SIG-M5 treated with dmso at 0.1 percent for 504 hours (cell line): ENCODE data around the gene GLI1.

Source experiments
- DNase-seq: peaks from one replicate; lab custom pipeline; 2025; ENCODE audit not compliant: unreplicated experiment; lab: John Stamatoyannopoulos, UW

GLI1 gene

GRCh38 chr12:57518176-57518919, 58.8 kb downstream of the GLI1 start:
- DNase-seq, result peak; percentile 50

GRCh38 chr12:57518920-57519795, 59.6 kb downstream of the GLI1 start:
- peak; percentile 35 for DNase-seq

- peak; percentile 43 for DNase-seq
These were observed 60.1 kb downstream of the GLI1 start for GRCh38 chr12:57519796-57520052.

DNA sequence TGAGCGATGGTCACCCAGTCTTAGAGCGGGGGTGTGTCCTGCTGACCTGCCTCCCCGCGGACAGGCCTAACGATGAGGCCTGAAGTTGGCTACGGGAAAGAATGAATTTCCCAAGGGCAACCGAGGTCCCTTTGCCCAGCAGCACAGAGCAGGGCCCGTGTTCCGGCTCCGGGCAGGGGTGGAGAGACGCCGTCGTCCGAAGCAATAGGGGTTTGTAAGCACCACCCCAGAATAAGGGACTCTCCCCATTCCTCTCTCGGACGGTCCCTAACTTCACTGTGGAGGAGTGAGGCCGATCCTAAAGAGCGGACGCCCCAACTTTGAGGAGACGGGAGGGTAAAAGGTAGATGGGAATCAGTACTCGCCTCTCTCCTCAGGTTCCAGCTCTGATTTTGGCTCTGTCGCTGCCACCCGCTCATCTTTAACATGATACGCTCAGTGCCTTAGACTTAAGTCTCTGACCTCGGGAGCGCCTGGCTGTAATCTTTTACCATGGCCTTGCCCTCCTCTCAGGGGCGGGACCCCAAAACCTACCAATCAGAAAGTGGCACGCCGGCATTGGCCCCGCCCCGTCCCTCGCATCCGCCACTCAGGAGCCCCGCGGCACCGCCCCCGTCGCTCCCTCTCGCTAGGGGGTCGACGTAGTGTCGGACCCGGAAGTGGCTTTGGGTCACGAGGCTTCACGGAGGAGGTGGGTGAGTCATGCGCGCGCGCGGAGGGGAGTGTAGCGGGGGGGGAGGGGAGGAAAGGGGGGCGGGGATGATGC, 60.7 kb downstream of the GLI1 start, which contains the start of gene DDIT3:
TSS of gene DDIT3 (minus strand) at position 462 of the 766 bp plus-strand sequence. CDS start 3,108 bp downstream, outside the sequence.
- DNase-seq, result peak; percentile 97

- no peak for DNase-seq
These were observed 62.0 kb downstream of the GLI1 start for GRCh38 chr12:57521525-57522010.
